HG02642 (cell line): Measurements from ENCODE around the gene SLC35F1.

Source experiments
- ATAC-seq: cut with Tn5 transposase; IDR thresholded peaks from one replicate; pipeline ENCODE4 v1.9.1; 2021; ENCODE audit warnings: mild to moderate bottlenecking; ENCODE audit not compliant: unreplicated experiment, poor library complexity

Gene SLC35F1

DNA sequence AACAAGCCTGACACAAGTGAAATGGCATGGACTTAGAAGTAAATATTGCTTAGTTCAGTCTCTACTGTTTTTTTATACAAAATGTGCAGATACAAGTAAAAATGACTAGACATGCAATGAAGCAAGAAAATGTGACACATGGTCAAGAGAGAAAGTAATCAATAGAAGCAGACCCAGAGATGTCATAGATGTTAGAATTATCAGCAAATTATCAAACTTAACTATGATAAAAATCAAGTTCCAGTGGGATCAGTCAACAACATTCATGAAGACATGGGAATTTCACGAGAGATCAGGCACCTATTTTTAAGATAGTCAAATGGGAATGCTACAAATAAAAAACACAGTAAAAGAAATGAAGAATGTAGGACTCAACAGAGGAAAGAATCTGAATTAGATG lies 267.0 kb downstream of the SLC35F1 start:
- no peak for ATAC-seq

DNA sequence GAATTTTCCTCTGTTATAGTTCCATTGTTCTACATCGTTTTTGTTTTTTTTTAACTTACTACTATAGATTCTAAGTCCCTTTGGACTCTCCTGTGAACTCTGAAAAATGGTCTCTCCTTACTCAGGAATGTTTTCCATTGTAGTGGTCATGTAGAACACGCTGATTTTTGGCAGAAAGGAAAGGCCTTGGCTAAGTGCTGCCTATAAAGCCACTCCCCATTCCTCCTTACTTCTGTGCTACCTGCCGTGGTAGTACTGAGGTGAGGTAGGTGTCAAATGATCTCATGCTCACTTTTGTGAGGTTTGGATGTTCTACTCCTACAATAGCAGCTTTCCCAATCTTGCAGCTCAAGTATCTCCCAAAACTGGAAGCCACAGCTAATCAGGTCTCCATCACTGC lies 270.7 kb downstream of the SLC35F1 start:
- ATAC-seq, result no peak

DNA sequence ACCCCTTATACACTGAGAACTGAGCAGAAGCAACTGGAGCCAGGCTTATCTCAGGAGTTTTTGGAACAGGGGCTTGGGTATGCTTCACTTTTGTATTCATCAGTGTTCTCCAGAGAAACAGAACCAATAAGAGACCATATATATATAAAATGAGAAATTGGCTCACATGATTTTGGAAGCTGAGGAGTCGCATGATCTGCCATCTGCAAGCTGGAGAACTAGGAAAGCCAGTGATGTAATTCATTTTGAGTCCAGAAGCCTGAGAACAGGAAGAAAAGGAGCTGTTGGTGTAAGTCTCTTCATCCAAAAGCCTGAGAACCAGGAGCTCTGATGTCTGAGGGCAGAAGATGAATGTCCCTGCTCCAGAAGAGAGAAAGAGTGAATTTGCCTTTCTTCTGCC lies 272.0 kb downstream of the SLC35F1 start:
- no peak for ATAC-seq

DNA sequence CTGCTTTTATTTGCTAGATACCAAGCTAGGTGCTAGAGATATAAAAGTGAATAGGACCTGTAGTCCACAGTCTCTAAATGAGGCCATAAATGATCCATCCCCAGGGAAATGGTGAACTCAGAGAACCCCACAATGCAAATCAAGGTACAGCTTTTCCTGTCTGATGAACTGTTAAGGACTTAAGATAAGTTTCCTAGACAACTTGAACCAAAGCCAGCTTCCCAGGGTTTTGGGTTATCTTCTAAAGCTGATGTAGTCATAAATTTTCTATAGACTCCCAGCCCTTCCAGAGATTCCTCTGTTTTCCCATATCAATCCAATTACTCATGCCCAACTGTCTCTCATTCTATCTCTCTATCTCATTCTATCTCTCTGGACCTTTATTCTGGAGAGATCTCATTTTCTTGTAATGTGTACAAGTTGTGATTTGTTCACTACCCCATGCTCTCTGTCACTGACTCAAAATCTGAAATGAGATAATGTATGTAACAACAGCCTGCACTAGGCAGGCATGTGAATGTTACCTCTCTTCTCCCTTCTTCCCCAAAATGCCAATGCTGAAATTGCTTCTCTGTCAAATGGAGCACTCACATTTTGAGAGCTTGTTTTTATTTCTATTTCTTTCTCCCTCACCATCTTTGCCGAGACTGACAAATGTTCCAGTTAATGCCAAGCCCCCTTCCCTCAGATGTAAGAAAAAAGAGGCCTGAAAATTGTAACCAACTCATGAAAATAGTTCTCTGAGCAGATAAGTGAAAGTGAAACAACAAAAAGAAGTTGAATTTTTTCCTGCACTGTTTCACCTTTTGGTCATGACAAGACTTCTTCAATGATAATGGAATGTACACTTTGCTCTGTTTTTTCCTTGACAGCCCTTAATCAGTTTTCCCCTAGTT lies 279.9 kb downstream of the SLC35F1 start:
- peak; percentile 66 for ATAC-seq

DNA sequence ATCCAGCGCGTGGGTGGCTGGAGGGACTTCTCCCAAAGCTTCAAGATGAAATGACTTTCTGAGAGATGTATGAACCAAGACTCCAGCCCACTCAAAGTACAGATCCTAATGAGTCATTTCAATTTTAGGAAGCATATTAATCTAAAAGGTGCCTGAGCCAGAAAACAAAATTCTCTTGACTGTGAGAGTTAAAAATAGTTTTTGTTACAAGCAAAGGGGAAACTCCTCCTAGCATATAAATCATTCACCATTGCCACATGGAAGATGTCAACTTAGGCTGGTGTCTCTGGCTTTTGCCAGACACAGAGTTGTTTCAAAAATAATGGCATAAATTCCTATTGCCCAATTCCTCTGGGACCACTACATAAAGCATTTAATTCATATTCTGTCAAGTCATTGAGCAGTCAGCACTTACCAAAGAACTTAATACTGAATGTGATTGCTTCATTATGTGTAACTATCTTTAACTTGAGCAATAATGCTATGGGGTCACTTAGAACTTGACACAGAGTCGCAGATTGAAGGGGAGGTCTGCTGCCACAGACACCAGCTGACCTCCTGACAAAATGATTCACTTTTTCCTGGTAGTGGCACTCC lies 280.6 kb downstream of the SLC35F1 start:
- peak; percentile 45 for ATAC-seq

DNA sequence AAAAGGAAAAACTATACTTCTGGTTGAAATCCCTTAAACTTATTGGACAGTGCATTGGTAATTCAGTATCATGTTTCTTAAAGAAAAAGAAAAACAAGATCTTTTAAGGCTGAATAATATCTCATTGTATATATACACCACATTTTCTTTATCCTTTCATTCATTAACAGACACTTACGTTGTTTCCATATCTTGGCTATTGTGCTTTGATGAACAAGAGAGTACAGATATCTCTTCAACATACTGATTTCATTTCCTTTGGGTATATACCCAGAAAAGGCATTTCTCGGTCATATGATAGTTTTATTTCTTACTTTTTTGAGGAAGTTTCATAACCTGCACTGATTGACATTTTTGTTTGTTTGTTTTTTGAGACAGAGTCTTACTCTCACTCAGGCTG lies 281.5 kb downstream of the SLC35F1 start:
- ATAC-seq, result no peak

DNA sequence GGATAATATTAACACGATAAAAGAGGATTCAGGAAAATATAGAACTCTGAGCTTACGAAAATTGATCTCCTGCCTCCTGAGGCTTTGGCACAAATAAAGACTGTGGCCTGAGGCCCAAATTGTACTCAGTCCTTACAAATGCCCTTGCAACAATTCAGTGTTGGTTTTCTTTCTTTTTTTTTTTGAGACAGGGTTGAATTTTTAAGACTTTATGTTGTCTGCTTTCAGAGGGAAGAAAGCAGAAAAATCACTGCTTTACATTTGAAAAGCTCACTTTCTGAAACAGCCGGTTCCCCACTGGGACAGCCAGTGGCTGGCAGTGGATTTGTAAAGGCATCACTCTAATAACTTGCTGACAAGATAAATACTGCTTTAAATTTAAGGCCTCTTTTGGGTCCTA lies 290.5 kb downstream of the SLC35F1 start:
- ATAC-seq, result no peak

DNA sequence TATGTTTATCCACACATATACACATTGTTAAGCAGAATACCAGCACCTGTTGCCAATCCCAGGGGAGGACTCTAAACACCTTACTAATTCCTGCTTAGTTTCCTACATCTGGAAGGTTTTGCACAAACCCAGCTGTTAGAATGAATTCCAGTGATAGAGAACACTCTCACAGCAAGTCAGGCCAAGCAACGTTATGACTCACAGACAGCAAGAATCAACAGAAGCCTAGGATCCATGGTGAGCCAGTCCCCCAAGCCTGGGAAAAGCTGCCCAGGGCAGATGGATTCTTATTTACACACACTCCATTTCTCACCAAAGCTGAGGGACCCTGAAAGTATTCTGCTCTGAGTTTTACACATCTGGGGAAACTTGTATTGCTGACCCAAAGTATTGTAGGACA lies 291.7 kb downstream of the SLC35F1 start:
- ATAC-seq, result no peak

DNA sequence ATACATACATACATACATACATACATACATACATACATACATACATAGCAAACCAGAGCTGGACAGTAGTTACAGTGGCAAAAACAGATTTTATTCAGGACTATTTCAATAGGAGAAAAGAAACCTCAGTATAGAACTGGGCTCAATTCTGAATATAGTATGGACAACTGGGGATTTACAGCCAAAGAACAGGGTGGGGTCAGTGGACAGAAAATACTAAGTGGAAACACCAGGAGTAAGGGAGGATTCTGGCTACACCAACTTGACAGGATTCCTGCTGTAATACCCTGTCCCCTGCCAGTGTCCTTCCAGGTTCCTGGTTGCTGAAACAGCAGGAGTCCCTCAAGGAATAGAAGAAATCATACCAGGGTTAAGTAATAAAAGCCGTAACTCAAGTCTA lies 293.1 kb downstream of the SLC35F1 start:
- ATAC-seq, result no peak

DNA sequence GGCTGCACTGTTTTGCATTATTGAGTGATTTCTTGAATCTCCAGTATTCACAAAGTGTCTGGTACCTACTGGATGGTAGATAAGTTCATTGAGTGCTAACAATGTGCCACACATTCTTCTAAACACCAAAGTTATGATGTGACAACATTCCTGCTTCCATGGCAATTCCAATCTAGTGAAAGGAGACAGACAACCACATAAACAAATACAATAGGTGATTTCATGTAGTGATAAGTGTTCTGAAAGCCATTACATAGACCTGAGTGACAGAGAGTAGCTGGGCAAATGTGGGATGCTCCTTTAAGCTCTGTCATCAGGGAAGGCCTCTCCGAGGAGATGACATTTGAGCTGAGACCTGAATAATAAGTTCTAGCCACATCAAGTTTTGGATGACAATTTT lies 295.5 kb downstream of the SLC35F1 start:
- ATAC-seq, result no peak

DNA sequence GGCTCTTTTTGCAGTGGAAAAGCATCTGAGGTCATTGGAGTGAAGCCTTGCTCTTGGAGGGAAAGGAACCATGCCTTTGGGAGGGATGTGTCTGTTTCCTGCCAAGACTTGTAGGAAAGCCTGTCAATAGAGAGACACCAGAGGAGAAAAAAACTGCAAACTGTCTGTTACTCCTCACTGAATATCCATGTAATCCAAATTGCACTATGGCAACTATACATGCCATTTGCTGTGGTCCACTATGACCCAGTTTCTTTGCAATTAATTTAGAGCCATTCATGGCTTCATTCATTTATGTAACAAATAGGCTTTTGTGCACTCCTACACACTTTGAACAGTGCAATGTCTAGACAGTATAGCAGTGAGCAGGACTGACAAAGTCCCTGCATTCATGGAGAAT lies 296.5 kb downstream of the SLC35F1 start:
- ATAC-seq, result no peak

DNA sequence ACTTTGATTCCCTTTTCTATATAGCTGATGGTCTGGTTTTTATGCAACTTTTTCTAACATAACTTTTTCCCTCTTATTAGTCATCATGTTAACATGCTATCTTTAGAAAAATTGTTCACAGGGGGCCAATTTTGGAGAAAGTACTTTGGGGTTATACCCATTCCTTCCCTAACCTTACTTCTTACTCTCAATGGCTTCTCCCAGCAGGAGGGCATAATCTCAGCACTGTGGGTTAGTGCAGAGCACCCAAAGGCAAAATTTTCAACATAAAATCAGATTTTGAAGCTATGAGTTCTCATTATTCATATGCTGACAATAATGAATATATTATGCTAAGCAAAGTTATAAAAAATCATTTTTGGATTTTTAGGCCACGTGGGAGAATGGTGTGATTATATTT lies 299.2 kb downstream of the SLC35F1 start:
- ATAC-seq, result no peak

DNA sequence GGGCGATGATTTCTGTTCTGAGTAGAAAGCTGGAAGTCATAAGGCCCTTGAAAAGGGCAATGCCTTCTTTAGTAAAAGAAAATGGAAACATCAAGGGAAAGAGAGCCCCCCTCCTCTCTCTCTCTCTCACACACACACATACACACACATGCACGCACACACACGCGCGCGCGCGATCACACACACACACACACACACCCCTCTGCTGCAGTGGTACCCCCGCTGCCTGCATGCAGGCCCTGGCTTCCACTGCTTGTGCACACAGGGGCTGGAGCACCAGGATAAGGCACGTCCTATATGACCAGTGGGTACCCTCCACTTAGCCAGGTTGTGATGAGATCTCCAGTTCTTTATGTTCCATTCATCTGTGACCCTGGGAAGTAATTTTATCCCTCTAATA lies 300.9 kb downstream of the SLC35F1 start:
- no peak for ATAC-seq

DNA sequence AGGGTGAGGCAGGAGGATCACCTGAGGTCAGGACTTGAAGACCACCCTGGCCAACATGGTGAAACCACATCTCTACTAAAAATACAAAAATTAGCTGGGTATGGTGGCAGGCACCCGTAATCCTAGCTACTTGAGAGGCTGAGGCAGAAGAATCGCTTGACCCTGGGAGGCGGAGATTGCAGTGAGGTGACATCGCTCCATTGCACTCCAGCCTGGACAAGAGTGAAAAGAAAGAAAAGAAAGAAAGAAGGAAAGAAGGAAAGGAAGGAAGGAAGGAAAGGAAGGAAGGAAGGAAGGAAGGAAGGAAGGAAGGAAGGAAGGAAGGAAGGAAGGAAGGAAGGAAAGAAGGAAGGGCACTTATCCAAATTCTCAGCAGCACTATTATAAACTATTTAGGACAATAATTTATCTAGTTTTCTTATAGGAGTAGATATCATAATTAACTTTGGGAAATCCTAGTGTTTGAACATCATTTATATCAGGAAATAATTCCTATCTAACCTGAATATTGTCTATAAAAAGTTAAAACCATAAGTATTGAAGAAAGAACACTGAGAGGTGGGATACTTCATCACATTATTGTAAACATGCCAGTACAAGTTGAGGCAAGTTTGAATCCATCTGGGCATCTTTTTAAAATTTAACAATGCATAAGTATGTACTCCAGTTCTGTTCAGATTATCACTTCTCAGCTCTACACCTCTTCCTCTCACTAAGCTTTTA lies 305.5 kb downstream of the SLC35F1 start:
- no peak for ATAC-seq

DNA sequence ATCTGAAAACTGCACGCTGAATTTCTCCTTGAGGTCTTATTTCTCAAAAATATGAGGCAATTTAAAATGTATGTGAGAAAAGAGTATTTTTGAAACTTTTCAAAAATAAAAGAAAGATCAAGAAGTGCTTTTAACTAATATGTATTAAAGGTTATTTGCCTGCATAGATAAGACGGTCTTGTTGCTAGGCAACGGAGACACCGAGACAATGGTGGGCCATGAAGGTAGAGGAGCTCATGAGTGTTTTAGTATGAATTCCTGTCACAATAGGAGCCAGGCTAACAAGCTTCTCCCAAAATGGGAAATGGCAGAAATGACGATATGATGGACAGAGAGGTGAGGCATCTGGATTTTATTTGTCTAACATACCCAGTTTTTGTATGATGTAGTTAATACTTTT lies 308.2 kb downstream of the SLC35F1 start:
- no peak for ATAC-seq

DNA sequence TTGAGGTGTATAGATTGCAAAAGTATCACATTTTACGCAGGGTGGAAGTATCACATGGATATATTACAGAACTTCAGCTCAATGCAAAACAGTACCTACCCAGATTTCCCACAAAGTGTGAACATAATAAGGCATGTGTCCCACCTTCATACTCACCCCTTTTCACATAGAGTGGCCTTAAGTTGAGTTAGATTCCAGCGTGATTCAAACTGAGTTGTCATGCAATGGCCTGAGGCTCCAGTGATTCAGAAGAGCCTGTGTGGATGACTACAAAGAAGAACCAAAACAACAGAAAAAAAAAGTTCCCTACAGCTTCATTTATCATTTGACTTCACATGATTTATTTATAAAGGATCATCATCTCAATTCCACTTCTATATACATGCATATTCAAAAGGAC lies 309.7 kb downstream of the SLC35F1 start:
- no peak for ATAC-seq

DNA sequence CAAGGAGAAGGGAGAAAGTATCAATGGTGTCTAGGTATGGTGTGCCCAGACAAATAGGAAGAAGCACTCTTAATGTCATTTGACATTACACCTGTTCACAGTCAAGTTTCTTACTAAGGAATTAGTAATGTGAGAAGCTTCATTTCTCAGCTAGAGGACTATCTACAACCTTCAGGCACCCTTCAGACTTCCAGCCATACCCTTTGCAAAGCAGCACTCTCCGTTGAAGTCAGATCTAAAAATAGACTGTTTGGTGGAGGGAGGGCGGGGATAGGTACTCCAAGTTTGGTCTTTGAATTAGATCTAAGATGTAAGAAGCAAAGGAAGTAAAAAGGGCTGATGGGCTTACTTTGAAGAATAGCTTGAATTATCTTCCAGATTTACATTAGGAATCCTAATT lies 311.1 kb downstream of the SLC35F1 start:
- no peak for ATAC-seq

DNA sequence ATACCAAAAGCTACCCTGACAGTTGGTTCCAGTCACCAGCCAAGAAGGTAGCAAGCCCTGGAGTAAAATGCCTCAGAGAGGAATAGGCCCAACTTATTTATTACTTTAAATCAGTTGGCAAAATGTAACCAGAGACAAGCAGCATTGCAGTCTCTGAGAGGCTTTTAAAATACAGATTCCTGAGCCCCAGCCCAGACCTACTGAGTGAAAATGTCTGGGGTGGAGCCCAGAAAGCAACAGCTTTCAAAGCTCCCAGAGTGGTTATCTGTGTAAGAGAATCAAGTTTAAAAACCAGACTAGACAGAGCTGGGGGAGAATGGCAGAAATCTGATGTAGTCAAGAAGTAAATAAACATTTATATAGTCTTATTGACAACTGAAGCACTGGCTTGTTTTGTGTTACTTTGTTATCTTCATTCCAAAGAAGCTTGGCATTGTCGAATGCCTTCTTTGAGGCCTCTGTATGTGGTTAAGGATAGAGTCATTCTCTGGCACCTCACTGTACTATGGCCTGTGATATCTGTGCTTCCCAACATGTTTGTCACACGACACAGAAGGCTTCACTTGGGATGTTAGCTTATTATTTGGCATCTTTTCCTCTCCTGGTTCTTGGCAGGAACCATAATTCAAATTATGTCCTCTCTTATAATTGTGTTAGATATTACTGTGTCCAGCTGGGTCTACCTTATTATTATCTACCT lies 313.5 kb downstream of the SLC35F1 start:
- no peak for ATAC-seq

DNA sequence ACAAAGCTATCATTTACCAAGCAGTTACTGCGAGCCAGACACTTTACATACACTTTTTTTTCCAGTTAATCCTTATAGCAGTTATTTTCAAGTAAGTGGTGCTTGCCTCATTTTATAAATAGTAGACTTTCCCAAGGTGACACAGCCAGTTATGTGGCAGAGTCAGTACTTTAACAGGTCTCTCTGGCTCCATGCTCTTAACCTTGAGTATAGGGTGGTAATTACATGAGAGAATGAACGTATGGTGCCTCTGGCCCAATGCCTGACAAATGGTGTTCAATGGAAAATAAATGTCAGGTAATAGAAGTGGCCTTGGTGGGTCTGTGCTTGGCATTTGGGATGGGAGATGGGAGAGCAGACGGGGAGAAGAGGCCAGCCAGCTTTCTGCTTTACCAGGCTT lies 316.3 kb downstream of the SLC35F1 start:
- ATAC-seq, result no peak

DNA sequence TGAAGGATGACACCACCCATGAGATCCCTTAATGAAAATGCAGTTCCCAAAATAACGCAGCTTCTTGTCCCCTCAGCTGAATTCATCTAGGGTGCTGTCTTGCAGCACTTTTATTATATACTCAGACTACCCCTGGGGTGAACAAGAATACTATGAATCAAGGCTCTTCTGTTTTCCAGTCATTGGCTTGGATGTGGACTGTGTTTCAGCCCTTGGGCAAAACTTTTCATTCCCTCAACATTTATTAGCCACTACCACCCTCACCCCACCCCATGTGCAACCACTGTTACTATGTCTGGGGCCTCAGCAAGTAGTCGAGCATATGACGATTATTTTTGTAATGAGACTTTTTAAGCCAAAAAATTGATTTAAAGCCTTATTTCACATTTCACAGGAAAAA lies 321.8 kb downstream of the SLC35F1 start:
- no peak for ATAC-seq
